Ascending aorta (tissue), 2 donors: ENCODE results near the gene AGPAT4. TPM values are rescaled to one million over a fixed set of nuclear protein-coding genes. Genes with fewer than 3 reads are reported as not detected.

Experiments used
- DNase-seq, 2 donors: peaks; one replicate each; pipeline ENCODE4 v3.0.0-alpha.2; 2019; ENCODE audit warnings: low spot score in 2 of 2
- H3K27ac ChIP-seq, 2 donors: fragments of 200-600 bp; sonication (generic); one replicate each; pipeline ENCODE4 v1.5.1; 2016 to 2017; ENCODE audit warnings: mild to moderate bottlenecking in 1 of 2
- H3K27me3 ChIP-seq: fragments of 200-600 bp; sonication (generic); one replicate; pipeline ENCODE4 v1.5.1; 2017
- H3K36me3 ChIP-seq, 2 donors: fragments of 200-600 bp; sonication (generic); one replicate each; pipeline ENCODE4 v1.5.1; 2016
- H3K4me1 ChIP-seq, 2 donors: fragments of 200-600 bp; sonication (generic); one replicate each; pipeline ENCODE4 v1.5.1; 2016 to 2017; ENCODE audit warnings: mild to moderate bottlenecking in 1 of 2
- H3K4me3 ChIP-seq, 2 donors: fragments of 200-600 bp; sonication (generic); one replicate each; pipeline ENCODE4 v1.5.1; 2016 to 2017; ENCODE audit warnings: mild to moderate bottlenecking in 1 of 2
- H3K9me3 ChIP-seq, 2 donors: fragments of 200-600 bp; sonication (generic); one replicate each; pipeline ENCODE4 v1.5.1; 2016
- intact Hi-C: fragments of 100-400 bp; cut with DNase I; formaldehyde crosslinking; loops from one replicate; pipeline ENCODE4 v1.15.1; 2023
- total RNA-seq: library from RNA; depleted of rRNA; stranded (reverse); fragments of >200 nt; gene quantifications from one replicate; pipeline ENCODE4 v1.1.0, GENCODE V29; 2016
- TF ChIP-seq, protein P1 (sequence below), 3 experiments: fragments of 200-600 bp in 2 of 3; fragments of 450-650 bp in 1 of 3; sonication (generic) in 2 of 3; IDR thresholded peaks; one replicate each; pipeline ENCODE4 v1.5.1; 2016 to 2019; ENCODE audit warnings: antibody characterized with exemption in 3 of 3, mild to moderate bottlenecking in 1 of 3, moderate library complexity in 1 of 3

Gene AGPAT4
- total RNA-seq, 1 donor from 2014 or later, result 6.8 TPM

DNA sequence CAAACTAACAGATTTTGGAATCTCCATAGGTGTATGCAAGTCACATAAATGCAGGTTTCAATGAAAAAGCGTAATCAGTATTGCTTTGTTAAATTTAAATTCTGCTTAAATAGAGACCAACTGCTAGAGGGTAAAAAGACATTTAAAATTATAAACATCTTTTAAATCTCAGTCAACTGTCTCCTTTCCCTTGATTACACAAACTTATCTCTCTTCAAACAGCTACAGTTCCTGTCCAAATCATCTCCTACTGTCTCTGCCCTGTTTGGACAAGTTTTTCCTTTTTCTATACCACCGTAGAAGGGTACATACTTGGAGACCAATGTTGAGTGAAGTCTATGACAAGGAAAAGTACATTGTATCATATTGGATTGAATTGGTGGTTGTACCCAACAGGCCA, 43.5 kb downstream of the AGPAT4 start:
- Histone ChIP-seq H3K27me3 (no peaks in the 10 kb centered on the region), H3K27ac (no peak overlapping the region), H3K9me3 (no peaks in the 10 kb centered on the region), H3K36me3 (peaks cover 0 to 3% of the 10 kb centered on the region in 2 donors), H3K4me1 (peaks cover 0 to 3% of the 10 kb centered on the region in 2 donors), H3K4me3 (no peak overlapping the region)
- TF ChIP-seq, protein P1, sequence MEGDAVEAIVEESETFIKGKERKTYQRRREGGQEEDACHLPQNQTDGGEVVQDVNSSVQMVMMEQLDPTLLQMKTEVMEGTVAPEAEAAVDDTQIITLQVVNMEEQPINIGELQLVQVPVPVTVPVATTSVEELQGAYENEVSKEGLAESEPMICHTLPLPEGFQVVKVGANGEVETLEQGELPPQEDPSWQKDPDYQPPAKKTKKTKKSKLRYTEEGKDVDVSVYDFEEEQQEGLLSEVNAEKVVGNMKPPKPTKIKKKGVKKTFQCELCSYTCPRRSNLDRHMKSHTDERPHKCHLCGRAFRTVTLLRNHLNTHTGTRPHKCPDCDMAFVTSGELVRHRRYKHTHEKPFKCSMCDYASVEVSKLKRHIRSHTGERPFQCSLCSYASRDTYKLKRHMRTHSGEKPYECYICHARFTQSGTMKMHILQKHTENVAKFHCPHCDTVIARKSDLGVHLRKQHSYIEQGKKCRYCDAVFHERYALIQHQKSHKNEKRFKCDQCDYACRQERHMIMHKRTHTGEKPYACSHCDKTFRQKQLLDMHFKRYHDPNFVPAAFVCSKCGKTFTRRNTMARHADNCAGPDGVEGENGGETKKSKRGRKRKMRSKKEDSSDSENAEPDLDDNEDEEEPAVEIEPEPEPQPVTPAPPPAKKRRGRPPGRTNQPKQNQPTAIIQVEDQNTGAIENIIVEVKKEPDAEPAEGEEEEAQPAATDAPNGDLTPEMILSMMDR (IDR thresholded peaks at IDR 0.05), result no peak
- intact Hi-C loops, result no loop called here
- no peak for DNase-seq

DNA sequence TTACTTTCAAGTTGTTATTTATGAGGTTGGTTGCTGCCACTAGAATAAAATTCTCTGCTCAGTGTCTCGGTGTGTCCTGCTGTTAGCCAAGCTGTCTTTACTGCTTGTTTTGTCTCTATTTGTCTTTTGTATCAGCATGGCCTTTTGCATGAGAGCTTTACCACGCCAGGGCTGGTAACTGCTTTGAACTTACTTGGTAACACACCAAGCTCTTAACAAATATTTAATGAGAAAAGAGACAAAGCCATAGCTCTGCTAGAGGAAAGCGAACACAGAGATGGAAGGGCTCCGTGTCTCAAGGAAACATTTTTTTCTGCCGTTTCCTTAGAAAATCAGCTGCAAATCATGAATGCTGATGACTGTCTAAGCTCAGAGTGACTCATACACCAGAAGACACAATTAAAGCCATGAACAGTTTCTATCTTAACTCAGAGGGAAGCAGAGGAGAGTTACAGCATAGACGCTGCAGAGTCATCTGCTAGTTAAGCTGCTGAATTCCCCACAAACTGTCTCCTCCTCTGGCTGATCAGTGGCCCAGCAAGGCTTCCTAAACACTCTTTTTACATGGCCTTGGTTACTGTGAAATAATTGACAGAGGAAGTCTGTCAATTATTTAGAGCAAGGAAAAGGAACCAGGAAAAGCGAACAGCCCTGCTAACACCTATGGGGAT, 44.8 kb downstream of the AGPAT4 start:
- intact Hi-C loops, result no loop called here
- Histone ChIP-seq H3K9me3 (no peaks in the 10 kb centered on the region), H3K27me3 (no peaks in the 10 kb centered on the region), H3K27ac (peak overlapping the region; percentile 32 to 48), H3K4me1 (peaks cover 0 to 3% of the 10 kb centered on the region in 2 donors), H3K4me3 (peak overlapping the region in 1 of 2 donors; percentile 2), H3K36me3 (peaks cover 0 to 3% of the 10 kb centered on the region in 2 donors)
- TF ChIP-seq, protein P1 (IDR thresholded peaks at IDR 0.05), result no peak
- no peak for DNase-seq

DNA sequence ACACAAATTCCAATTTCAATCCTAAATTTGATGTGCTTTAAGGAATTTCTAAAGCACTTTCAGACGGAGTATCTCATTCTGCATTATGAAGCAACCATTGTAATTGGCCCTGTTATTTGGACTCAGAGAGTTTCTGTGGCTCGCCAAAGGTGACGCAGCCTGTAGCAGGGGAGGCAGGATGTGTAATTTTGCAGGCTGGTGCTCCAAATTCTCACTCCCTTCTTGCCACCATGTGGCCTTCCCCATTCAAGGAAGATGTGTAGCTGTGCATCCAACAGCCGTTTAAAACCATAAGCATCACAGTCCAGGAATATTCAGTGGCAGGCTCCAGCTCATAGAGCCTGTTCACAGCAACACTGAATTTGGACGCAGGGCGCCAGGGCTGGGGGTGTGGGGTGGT, 45.8 kb downstream of the AGPAT4 start:
- Histone ChIP-seq H3K4me3 (no peak overlapping the region), H3K36me3 (peaks cover 0 to 3% of the 10 kb centered on the region in 2 donors), H3K27me3 (no peaks in the 10 kb centered on the region), H3K27ac (no peak overlapping the region), H3K4me1 (peaks cover 0 to 3% of the 10 kb centered on the region in 2 donors), H3K9me3 (no peaks in the 10 kb centered on the region)
- TF ChIP-seq, protein P1 (IDR thresholded peaks at IDR 0.05), result no peak
- intact Hi-C loops, result no loop called here
- no peak for DNase-seq

DNA sequence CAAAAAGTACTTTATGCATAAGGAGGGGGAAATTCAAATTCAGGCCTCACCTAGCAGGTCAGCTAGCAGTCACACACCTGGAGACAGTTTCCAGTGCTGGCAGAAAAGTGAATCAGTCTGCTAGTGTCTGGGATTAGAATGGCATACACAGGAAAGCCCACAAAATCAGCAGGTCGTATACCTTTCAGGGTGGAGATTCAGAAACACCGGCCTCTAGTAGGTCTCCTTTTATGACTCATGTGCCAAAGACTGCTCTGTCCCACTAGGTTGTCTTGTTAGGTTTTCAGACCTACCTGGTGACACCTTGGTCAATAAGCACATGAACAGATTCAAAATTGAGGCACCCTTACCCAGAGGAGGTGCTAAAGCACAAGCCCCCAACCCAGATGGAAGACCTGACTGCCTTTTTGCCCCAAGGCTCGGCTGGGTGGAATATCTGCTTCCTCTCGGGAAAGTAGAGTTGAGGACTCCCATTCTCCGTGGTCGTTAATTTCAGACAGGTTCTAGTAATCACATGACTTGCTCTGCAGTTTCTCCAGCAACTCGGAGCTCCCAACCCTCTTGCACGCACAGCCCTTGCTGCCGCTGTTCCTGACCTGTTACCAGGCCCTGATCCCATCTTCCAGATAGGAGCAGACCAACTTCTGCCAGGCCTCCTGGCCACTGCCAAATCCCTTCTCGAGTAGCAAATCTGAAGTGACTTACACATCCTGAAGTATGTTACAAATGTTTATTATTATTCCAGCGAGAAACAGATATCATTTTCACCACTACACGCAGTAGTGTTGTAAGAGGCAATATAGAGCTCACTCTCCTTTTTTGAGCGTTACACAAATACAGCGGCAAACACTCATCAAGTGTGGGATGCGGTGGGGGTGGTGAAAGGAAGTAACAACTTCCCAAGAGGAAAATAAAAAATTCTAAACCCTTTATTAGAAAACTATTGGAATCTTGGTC, 46.6 kb downstream of the AGPAT4 start:
- Histone ChIP-seq H3K9me3 (no peaks in the 10 kb centered on the region), H3K36me3 (peaks cover 0 to 3% of the 10 kb centered on the region in 2 donors), H3K4me1 (peaks cover 0 to 3% of the 10 kb centered on the region in 2 donors), H3K4me3 (no peak overlapping the region), H3K27ac (no peak overlapping the region), H3K27me3 (no peaks in the 10 kb centered on the region)
- DNase-seq, result no peak
- TF ChIP-seq, protein P1 (IDR thresholded peaks at IDR 0.05), result no peak
- intact Hi-C loops, result no loop called here

DNA sequence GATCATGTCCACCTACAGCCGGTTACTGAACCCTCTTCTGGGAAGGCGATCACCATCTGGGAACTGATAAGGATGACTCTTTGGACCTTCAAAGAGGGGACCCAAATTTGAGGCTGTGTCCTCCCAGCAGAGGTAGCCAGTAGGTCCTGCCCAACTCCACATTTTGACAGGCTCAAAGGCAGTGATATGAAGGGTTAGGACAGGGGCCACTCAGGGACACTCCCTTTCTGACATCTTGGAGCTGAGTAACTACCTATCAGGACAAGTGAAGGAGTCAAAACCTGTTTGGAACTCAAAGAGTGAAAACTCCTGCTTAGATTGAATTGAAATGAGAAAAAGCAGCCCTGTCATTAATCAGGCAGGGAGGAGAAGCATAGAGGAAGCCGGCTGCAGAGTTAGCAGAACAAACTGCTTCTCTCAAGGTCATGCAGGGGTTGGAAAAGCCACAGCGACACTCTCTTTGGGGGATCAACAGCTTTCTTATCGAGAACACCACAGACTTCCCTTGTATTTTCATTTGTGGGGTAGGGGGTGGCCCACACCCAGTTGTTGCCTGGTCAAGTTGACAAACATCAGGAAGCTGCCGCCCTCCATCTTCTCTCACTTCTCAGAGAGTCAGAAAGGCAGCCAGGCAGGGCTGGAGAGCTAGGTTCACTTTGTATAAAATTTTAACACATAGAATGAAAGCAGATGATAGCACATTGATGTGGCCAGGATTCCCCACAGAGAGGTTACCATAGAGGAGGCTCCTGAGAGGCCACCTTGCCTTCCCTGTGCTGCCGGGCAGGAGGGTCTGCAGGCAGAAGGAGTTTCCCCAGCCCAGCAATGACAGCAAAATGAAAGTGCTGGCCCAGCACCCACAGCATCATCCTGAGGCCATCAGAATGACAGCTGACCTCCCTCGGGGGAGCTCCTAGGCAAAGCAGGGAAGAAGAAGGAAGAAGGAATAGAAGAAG, 47.6 kb downstream of the AGPAT4 start:
- no peak overlapping the region for H3K4me3 ChIP-seq
- H3K9me3 ChIP-seq, result no peaks in the 10 kb centered on the region
- no peak overlapping the region for H3K27ac ChIP-seq
- H3K27me3 ChIP-seq, result no peaks in the 10 kb centered on the region
- TF ChIP-seq, protein P1 (IDR thresholded peaks at IDR 0.05), result no peak
- intact Hi-C loops, result no loop called here
- peaks cover 0 to 3% of the 10 kb centered on the region in 2 donors for H3K4me1 ChIP-seq
- DNase-seq, result no peak
- no peaks in the 10 kb centered on the region for H3K36me3 ChIP-seq
